Activated CD8-positive, alpha-beta memory T cell treated with anti-CD3 and anti-CD28 coated beads, Interleukin-2, amount 50 U/mL, for 24 hours (primary cell): ENCODE measurements around the gene ZNF79.

Source experiments
- DNase-seq: peaks from one replicate; pipeline ENCODE4 v3.0.0-alpha.2; 2020; ENCODE audit errors: extremely low read depth

ZNF79 gene

DNA sequence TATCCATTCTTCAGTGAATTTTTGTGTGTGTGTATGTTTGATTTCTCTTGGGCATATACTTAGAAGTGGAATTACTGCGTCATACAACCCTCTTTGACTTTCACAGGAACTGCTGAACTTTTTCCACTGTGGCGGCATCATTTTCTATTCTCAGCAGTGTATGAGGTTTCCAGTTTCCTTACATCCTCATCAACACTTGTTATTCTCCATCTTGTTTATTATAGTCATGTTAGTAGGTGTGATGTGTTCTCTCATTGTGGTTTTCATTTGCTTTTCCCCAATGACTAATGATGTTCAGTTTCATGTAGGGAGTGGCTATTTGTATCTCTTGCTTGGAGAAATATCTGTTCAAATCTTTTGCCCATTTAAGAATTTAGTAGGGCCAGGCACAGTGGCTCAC lies 2.6 kb downstream of the ZNF79 start:
- DNase-seq, result no peak

GRCh38 chr9:127428348-127428747 lies 4.2 kb downstream of the ZNF79 start:
- DNase-seq, result no peak

- DNase-seq, result no peak
These were observed 6.2 kb downstream of the ZNF79 start for GRCh38 chr9:127430415-127430814.

GRCh38 chr9:127437497-127438264 lies 13.5 kb downstream of the ZNF79 start:
- DNase-seq, result no peak

DNA sequence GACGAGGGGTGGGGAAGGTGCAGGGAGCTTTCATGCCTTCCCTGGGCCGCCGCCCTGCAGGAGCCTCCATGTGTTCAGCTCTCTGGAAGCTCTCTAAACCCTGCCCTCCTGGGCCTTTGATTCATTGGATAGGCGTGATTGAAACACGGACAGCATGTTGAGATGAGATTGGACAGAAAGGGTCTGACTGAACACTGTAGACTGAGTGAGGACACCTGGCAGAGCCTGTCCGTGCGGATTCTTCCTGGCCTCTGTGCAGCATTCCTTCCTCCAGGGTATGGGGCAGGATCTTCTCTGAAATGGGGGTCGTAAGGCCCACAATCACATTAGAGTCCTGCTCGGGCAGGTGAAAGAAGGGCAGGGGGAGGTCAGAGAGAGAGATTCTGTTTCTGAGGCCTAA lies 14.2 kb downstream of the ZNF79 start:
- DNase-seq, result no peak

- DNase-seq, result no peak
These were observed 20.2 kb downstream of the ZNF79 start for GRCh38 chr9:127444283-127444920.

GRCh38 chr9:127444921-127445850 lies 21.0 kb downstream of the ZNF79 start:
- no peak for DNase-seq

GRCh38 chr9:127445851-127446712 lies 21.9 kb downstream of the ZNF79 start:
- no peak for DNase-seq

DNA sequence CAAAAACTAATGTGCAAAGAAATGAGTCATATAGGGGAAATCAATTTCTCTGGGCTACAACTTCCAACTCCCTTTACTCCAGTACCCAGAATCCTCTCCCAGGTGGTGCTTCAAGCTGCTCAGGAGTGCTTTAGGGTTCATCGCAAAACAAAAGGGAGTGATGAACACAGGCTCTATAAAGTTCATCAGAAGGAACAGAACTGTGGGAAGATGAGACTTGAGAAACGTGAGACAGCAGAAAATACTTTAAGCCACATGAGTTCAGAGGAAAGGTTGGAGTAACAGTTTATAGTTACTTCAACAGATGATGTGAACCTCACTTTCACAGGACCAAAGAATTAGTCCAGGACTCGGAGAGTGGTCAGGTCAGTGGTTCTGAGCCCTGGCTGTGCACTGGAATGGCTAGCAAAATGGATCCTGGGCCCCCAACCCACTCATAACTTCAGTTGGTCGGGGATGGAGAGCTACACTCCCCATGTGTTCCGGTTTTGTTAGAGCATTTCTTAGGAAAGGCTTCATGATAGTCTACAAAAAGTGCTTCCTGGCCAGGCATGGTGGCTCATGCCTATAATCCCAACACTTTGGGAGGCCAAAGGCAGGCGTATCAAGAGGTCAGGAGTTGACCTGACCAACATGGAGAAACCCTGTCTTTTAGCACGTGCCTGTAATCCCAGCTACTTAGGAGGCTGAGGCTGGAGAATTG lies 22.7 kb downstream of the ZNF79 start:
- no peak for DNase-seq

DNA sequence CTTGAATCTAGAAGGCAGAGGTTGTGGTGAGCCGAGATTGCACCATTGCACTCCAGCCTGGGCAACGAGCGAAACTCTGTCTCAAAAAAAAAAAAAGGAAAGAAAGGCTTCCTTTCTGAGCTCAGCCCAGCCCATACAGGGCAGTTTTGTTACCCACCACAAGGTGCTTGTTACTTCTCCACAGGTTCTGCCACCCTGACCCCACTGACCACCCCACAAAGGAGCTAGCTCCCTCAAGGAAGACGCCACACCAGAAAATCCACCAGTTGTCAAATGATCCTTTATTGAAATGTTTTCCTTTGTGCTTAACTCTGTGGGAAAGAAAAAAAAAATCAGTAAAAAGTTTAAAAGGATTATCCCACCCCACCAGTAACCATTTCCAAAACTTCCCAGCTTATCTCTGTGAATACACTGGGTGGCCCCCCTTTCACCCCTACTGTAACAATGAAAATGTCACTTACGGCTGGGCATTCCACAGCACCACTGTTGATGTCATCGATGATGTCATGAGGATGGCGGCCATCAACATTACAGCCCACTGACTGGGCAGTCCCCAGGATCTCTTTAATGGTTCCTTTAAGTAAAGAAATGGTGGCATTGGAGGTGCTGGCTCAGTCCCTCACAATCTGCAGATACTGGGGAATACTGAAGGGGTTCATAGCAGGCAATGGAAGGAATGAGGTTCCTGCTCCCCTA lies 23.4 kb downstream of the ZNF79 start:
- DNase-seq, result no peak

- no peak for DNase-seq
These were observed 24.1 kb downstream of the ZNF79 start for GRCh38 chr9:127448112-127448805.

DNA sequence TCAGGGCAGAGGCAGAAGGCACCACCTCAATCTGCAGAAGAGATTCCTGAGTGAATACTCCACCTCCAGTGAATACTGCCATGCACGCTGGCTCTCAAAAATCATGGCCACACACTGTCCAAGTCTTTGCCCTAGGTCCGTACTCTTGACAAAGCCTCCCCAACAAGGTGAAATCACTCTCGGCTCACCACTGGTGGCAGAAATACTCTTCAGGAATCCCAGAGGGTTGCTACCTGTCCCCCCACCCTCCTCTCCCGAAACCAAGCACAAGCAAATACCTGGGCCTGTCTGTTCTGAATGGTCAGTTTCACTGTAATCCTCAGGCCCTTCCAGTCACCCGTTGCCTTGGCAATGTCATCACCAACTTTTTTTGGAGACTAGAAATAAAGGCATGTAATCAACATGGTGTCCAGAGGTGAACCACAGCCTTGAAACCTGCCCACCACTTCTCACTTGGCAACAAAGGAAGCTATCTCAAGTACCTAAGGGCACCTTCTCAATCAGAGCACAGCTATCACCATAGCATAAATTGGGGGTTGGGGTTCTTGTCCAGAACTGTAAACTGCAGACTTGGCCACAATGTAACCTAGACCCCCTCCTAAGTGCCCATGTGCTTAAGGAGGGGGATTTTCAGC lies 25.3 kb downstream of the ZNF79 start:
- DNase-seq, result no peak

DNA sequence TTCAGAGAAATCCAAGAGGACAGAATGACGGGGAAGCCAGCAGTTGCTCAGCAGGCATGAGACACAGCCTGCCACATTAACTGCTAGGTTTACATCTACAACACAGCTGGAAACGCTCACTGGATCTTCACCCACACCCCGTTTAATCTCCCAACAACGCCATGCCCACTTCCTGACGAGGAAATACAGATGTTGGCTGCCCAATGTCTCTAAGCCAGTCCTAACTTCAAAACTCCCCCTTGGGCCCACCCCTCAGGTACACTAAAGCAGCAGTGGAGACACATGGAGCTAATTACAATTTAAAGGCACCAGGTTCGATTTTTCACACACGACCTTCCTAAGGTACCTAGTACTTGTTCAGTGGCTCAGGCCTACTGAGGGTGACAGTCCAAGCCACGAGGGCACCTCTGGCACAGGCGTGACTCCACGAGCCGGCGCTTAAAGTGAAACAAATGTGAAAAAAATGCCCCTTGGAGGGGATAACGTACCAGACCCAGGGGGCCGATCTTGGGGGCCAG lies 26.1 kb downstream of the ZNF79 start:
- DNase-seq, result no peak

GRCh38 chr9:127450830-127451607 lies 26.8 kb downstream of the ZNF79 start, which contains the start of the genes LRSAM1 and RPL12:
Gene LRSAM1 (plus strand): TSS chr9:127451510. CDS start chr9:127454528, 3,018 bp downstream.
Gene RPL12 (minus strand): TSS chr9:127451406. CDS start chr9:127451317, 89 bp downstream.
- DNase-seq, result peak; percentile 92

GRCh38 chr9:127451608-127451857 lies 27.4 kb downstream of the ZNF79 start:
- no peak for DNase-seq

DNA sequence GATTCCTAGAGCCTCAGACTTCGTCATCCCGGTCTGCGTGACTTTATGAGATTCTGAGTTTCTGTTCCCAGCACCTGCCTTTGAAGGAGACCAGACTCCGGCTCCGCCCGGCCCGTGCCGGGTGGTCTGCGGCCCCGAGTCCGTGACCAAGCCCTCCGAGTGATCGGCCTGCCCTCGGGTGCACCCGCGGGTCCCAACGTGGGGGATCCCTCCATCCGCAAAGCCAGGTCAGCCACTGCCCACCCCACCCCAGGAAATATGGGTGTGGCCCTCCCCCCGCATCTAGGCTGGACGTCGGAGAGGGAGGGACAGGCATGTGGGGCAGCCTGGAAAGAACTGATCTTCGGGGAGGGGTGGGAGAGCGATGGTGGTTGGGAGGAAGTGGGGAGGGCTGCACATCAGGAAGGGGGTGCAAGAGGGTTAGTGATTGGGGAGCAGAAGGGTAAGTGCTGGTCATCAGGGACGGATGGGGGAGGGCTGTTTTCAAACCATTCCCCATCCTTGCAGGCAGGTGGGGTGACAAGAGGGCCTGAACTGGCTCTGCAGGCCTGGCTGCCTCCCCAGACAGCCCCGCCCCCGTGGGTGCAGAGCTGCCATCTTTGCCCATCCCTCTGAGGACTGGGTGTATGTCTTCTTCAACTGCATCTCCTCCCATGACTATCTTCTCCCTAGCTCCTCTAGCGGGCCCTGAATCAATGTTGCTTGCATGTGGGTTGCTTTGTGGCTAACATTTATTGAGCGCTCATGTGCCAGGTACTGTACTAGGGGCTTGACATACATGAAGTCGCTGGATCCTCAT lies 27.9 kb downstream of the ZNF79 start:
- no peak for DNase-seq

GRCh38 chr9:127452691-127453090 lies 28.5 kb downstream of the ZNF79 start:
- DNase-seq, result no peak
